ENCODE results near the gene CACNA2D2.

Gene CACNA2D2

DNA sequence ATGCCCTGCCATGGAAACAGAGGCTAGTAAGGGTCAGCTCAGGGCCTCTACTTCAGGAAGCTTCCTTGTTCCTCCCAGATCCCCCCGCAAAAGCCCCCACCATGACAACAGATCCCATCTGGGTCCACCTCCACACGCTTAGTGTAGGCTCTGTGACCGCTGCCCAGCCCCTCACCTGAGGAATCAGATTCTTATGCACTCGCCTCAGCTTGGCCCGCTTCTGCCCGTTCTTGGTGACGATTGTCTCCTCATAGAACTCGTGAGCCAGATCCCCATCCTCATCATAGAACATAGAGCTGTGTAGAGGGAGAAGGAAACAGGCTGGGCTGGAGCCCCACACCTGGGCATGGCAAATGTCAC, 177.3 kb downstream of the CACNA2D2 start (continued):
- TF ChIP-seq ZNF223 (tag by site-specific recombination; IDR thresholded peaks at IDR 0.05), result no peak
- TF ChIP-seq PRDM2 (tag by site-specific recombination; IDR thresholded peaks at IDR 0.05; ENCODE audit: borderline replicate concordance), result no peak
- TF ChIP-seq ZNF174 (tag by site-specific recombination; IDR thresholded peaks at IDR 0.05), result no peak
- TF ChIP-seq, protein P1, sequence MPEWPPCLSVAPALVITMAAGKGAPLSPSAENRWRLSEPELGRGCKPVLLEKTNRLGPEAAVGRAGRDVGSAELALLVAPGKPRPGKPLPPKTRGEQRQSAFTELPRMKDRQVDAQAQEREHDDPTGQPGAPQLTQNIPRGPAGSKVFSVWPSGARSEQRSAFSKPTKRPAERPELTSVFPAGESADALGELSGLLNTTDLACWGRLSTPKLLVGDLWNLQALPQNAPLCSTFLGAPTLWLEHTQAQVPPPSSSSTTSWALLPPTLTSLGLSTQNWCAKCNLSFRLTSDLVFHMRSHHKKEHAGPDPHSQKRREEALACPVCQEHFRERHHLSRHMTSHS (tag by site-specific recombination; IDR thresholded peaks at IDR 0.05), result no peak
- no peak for TF ChIP-seq ZNF302 (tag by site-specific recombination; IDR thresholded peaks at IDR 0.05; ENCODE audit: low read depth)

- CTCF ChIA-PET, result interaction anchor here (0.7 to 3.0 kb wide), 10 partner anchors 11 to 216 kb away, joined by 3 to 21 read pairs (median 6); partner anchors contain the start of gene LSMEM2
These were observed 177.8 kb downstream of the CACNA2D2 start for GRCh38 chr3:50325497-50326181.

More at GRCh38 chr3:50325497-50326181, 177.8 kb downstream of the CACNA2D2 start:
- Histone ChIP-seq H3K4me1 (ENCODE audit: control insufficient read depth, insufficient read depth, low read length) (no peaks in the 10 kb centered on the region), H3K4me3 (ENCODE audit: low read depth, low read length) (no peak overlapping the region), H3K9me3 (ENCODE audit: control insufficient read depth, insufficient read depth, low read depth, low read length) (no peaks in the 10 kb centered on the region), H3K36me3 (ENCODE audit: control insufficient read depth in 2 of 2, insufficient read depth in 1 of 2, low read length in 2 of 2) (peaks cover 3 to 51% of the 10 kb centered on the region in 2 experiments), H3K27ac (ENCODE audit: extremely low read depth, low read depth, low read length) (no peak overlapping the region)
- POLR2A ChIA-PET, result interaction anchor here (2.5 kb wide), 1 partner anchor 26 kb away, joined by 12 read pairs; the partner anchor contains the start of genes HYAL3 and NAA80
- TF ChIP-seq KLF8 (tag by site-specific recombination; IDR thresholded peaks at IDR 0.05) (no peak), ZNF157 (tag by site-specific recombination; IDR thresholded peaks at IDR 0.05) (no peak), OSR2 (tag by site-specific recombination; IDR thresholded peaks at IDR 0.05) (no peak), ZNF768 (tag by site-specific recombination; IDR thresholded peaks at IDR 0.05) (no peak), ZNF248 (tag by site-specific recombination; IDR thresholded peaks at IDR 0.05) (no peak), ZNF670 (tag by site-specific recombination; IDR thresholded peaks at IDR 0.05; ENCODE audit: low read depth) (no peak), ZNF214 (tag by site-specific recombination; IDR thresholded peaks at IDR 0.05; ENCODE audit: borderline replicate concordance) (no peak), ZNF776 (tag by site-specific recombination; IDR thresholded peaks at IDR 0.05; ENCODE audit: borderline replicate concordance) (no peak), ZNF48 (tag by site-specific recombination; IDR thresholded peaks at IDR 0.05) (no peak), ZNF24 (tag by site-specific recombination; IDR thresholded peaks at IDR 0.05) (no peak)
- TF ChIP-seq, protein P2, sequence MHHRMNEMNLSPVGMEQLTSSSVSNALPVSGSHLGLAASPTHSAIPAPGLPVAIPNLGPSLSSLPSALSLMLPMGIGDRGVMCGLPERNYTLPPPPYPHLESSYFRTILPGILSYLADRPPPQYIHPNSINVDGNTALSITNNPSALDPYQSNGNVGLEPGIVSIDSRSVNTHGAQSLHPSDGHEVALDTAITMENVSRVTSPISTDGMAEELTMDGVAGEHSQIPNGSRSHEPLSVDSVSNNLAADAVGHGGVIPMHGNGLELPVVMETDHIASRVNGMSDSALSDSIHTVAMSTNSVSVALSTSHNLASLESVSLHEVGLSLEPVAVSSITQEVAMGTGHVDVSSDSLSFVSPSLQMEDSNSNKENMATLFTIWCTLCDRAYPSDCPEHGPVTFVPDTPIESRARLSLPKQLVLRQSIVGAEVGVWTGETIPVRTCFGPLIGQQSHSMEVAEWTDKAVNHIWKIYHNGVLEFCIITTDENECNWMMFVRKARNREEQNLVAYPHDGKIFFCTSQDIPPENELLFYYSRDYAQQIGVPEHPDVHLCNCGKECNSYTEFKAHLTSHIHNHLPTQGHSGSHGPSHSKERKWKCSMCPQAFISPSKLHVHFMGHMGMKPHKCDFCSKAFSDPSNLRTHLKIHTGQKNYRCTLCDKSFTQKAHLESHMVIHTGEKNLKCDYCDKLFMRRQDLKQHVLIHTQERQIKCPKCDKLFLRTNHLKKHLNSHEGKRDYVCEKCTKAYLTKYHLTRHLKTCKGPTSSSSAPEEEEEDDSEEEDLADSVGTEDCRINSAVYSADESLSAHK (tag by site-specific recombination; IDR thresholded peaks at IDR 0.05), result no peak
- TF ChIP-seq, protein P3, sequence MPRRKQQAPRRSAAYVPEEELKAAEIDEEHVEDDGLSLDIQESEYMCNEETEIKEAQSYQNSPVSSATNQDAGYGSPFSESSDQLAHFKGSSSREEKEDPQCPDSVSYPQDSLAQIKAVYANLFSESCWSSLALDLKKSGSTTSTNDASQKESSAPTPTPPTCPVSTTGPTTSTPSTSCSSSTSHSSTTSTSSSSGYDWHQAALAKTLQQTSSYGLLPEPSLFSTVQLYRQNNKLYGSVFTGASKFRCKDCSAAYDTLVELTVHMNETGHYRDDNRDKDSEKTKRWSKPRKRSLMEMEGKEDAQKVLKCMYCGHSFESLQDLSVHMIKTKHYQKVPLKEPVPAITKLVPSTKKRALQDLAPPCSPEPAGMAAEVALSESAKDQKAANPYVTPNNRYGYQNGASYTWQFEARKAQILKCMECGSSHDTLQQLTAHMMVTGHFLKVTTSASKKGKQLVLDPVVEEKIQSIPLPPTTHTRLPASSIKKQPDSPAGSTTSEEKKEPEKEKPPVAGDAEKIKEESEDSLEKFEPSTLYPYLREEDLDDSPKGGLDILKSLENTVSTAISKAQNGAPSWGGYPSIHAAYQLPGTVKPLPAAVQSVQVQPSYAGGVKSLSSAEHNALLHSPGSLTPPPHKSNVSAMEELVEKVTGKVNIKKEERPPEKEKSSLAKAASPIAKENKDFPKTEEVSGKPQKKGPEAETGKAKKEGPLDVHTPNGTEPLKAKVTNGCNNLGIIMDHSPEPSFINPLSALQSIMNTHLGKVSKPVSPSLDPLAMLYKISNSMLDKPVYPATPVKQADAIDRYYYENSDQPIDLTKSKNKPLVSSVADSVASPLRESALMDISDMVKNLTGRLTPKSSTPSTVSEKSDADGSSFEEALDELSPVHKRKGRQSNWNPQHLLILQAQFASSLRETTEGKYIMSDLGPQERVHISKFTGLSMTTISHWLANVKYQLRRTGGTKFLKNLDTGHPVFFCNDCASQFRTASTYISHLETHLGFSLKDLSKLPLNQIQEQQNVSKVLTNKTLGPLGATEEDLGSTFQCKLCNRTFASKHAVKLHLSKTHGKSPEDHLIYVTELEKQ (tag by site-specific recombination; IDR thresholded peaks at IDR 0.05; ENCODE audit: borderline replicate concordance), result no peak

All from HEK293 (cell line).